Sigmoid colon (tissue), 3 donors: ENCODE results near the gene THRB.

Experiments
- POLR2A ChIP-seq, 2 donors: fragments of 450-650 bp; IDR thresholded peaks; one replicate each; pipeline ENCODE4 v1.6.1; 2016; ENCODE audit warnings: antibody characterized with exemption in 2 of 2, mild to moderate bottlenecking in 2 of 2, moderate library complexity in 2 of 2
- TF ChIP-seq, protein P1 (sequence below), 4 experiments: fragments of 450-650 bp in 3 of 4; fragments of 200-600 bp in 1 of 4; IDR thresholded peaks; one replicate each; pipeline ENCODE4 v1.5.1; 2016 to 2019; ENCODE audit warnings: antibody characterized with exemption in 4 of 4, mild to moderate bottlenecking in 3 of 4, moderate library complexity in 2 of 4

DNA sequence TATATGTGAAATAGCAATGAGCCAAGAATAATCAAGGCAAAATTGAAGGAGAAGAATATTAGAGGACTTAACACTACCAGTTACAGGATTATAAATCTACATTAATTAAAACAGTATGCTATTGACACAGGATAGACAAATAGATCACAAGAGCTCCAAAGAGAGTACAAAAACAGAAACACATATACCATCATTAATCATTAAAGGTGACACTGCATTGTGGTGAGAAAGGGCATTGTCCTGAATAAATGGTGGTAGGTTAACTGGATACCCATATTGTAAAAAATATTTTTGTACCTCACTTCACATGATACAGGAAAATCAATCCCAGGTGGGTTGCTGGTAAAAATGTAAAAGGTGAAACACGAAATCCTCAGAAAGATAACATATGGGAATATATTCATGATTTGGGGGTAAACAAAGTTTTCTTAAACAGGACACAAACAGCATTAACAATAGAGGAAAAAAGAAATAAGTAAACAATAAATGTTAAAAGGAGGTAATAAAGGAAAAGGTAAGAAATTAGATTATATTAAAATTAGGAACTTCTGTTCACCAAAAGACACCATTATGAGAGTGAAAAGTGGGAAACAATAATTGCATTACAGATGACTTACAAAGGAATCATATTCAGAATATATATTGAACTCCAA is 145.2 kb downstream of the THRB start:
- TF ChIP-seq, protein P1, sequence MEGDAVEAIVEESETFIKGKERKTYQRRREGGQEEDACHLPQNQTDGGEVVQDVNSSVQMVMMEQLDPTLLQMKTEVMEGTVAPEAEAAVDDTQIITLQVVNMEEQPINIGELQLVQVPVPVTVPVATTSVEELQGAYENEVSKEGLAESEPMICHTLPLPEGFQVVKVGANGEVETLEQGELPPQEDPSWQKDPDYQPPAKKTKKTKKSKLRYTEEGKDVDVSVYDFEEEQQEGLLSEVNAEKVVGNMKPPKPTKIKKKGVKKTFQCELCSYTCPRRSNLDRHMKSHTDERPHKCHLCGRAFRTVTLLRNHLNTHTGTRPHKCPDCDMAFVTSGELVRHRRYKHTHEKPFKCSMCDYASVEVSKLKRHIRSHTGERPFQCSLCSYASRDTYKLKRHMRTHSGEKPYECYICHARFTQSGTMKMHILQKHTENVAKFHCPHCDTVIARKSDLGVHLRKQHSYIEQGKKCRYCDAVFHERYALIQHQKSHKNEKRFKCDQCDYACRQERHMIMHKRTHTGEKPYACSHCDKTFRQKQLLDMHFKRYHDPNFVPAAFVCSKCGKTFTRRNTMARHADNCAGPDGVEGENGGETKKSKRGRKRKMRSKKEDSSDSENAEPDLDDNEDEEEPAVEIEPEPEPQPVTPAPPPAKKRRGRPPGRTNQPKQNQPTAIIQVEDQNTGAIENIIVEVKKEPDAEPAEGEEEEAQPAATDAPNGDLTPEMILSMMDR (IDR thresholded peaks at IDR 0.05): no peak
- TF ChIP-seq POLR2A (IDR thresholded peaks at IDR 0.05): no peak
